Hair follicle dermal papilla cell (primary cell): ENCODE results near the gene FRG2C. TPM values are rescaled to one million over a fixed set of nuclear protein-coding genes. Genes with fewer than 3 reads are reported as not detected.

ENCODE experiments used
- small RNA-seq: library from RNA; depleted of rRNA; stranded (forward); fragments of <200 nt; gene quantifications from one replicate; pipeline ENCODE3, GENCODE V24; 2012
- total RNA-seq: library from RNA; depleted of rRNA; stranded (reverse); fragments of >200 nt; gene quantifications from 2 replicates; pipeline ENCODE4 v1.2.3, GENCODE V29; 2012

Gene FRG2C
- total RNA-seq: not detected in 2 replicates

DNA sequence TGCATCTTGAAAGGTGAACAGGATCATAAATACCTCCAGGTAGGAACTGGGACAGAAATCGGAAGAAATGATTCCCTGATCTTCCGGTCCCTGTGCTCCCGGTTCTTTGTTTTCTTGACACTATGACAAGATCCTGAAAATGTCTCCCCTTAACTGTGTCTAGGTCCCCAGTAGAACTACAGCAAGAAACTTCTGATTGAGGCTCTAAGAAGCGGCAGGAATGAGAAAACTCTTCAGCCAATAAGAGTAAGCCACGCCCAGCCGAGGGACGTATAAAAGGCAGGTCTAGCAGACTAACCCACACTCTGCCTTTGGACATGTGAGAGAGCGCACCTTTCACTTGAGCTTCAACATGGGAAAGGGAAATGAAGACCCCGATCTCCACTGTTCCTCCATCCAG, at the start of gene FRG2C:
TSS of gene FRG2C (plus strand) at position 301 of the 400 bp plus-strand sequence. CDS start at position 353, 52 bp downstream.

Small RNAs within 50 kb of the gene (small RNA-seq; reads per million reads assigned to genes)
- not detected for gene AC108724.2

Other genes with a start within 250 kb of the FRG2C start
- gene ZNF717, start 121.2 kb downstream of the FRG2C start, total RNA-seq: 9.6 and 14.3 TPM in 2 replicates